Measurements from ENCODE around the gene KRTAP2-1.
"Not testable (repeated sequence)": the region's sequence is repeated elsewhere in the genome, so short reads cannot be mapped to it uniquely, and the experiment has no call there.

- not testable (repeated sequence) for TF ChIP-seq POLR2A (IDR thresholded peaks at IDR 0.05; ENCODE audit: low read depth, low read length); TAF1 (IDR thresholded peaks at IDR 0.05; ENCODE audit: borderline replicate concordance, low read depth, low read length)
These were observed 37.2 kb upstream of the KRTAP2-1 start, which contains the start of gene KRTAP4-7 for GRCh38 chr17:41084100-41084856.

All from GM12892 (cell line).